ENCODE results near the gene TEN1.
"Not testable (repeated sequence)": the region's sequence is repeated elsewhere in the genome, so short reads cannot be mapped to it uniquely, and the experiment has no call there.

Gene TEN1

GRCh38 chr17:76025294-76025693 lies 46.3 kb downstream of the TEN1 start:
- DNase-seq (ENCODE audit: low read depth in 2 of 2) = no peak

GRCh38 chr17:76026714-76027158 lies 47.7 kb downstream of the TEN1 start:
- DNase-seq (ENCODE audit: low read depth in 2 of 2) = no peak

GRCh38 chr17:76027159-76027839 lies 48.3 kb downstream of the TEN1 start, which contains the start of gene EVPL:
TSS of gene EVPL (minus strand) at chr17:76027306. CDS start at chr17:76027198, 108 bp downstream.
- DNase-seq (ENCODE audit: low read depth in 2 of 2) = no peak

- DNase-seq (ENCODE audit: low read depth in 2 of 2) = no peak
These were observed 53.2 kb downstream of the TEN1 start for GRCh38 chr17:76032073-76032779.

- no peak for DNase-seq (ENCODE audit: low read depth in 2 of 2)
These were observed 53.7 kb downstream of the TEN1 start for GRCh38 chr17:76032780-76033108.

- DNase-seq (ENCODE audit: low read depth in 2 of 2) = no peak
These were observed 54.1 kb downstream of the TEN1 start for GRCh38 chr17:76033139-76033538.

GRCh38 chr17:76034428-76035350 lies 55.6 kb downstream of the TEN1 start:
- DNase-seq (ENCODE audit: low read depth in 2 of 2) = no peak

GRCh38 chr17:76036497-76037261 lies 57.6 kb downstream of the TEN1 start:
- no peak for DNase-seq (ENCODE audit: low read depth in 2 of 2)

- DNase-seq (ENCODE audit: low read depth in 2 of 2) = no peak
These were observed 59.0 kb downstream of the TEN1 start for GRCh38 chr17:76038050-76038449.

GRCh38 chr17:76039121-76039520 lies 60.1 kb downstream of the TEN1 start:
- no peak for DNase-seq (ENCODE audit: low read depth in 2 of 2)

- no peak for DNase-seq (ENCODE audit: low read depth in 2 of 2)
These were observed 61.3 kb downstream of the TEN1 start for GRCh38 chr17:76040376-76040775.

GRCh38 chr17:76042868-76043267 lies 63.8 kb downstream of the TEN1 start:
- DNase-seq (ENCODE audit: low read depth in 2 of 2) = not testable (repeated sequence)

GRCh38 chr17:76044475-76045007 lies 65.5 kb downstream of the TEN1 start:
- DNase-seq (ENCODE audit: low read depth in 2 of 2) = not testable (repeated sequence)

GRCh38 chr17:76046064-76046463 lies 67.0 kb downstream of the TEN1 start:
- DNase-seq (ENCODE audit: low read depth in 2 of 2) = no peak

- DNase-seq (ENCODE audit: low read depth in 2 of 2) = no peak
These were observed 69.1 kb downstream of the TEN1 start for GRCh38 chr17:76048025-76048605.

GRCh38 chr17:76048711-76049110 lies 69.7 kb downstream of the TEN1 start:
- DNase-seq (ENCODE audit: low read depth in 2 of 2) = no peak

- no peak for DNase-seq (ENCODE audit: low read depth in 2 of 2)
These were observed 70.2 kb downstream of the TEN1 start for GRCh38 chr17:76049239-76049638.

- DNase-seq (ENCODE audit: low read depth in 2 of 2) = no peak
These were observed 70.9 kb downstream of the TEN1 start for GRCh38 chr17:76049836-76050537.

All from stimulated activated CD4-positive, alpha-beta T cell treated with anti-CD3 and anti-CD28 coated beads, Interleukin-15, amount 100 ng/mL, for 48 hours (primary cell).